ENCODE data around the gene ISCA1. TPM values are rescaled to one million over a fixed set of nuclear protein-coding genes. Genes with fewer than 3 reads are reported as not detected.

The ISCA1 gene
- total and polyA plus RNA-seq, 10 of the 15 experiments (the other 5 are each of a cell fraction or from before 2014, with no cell fraction given) = 8.9 to 36.0 (median 24.2) TPM

DNA sequence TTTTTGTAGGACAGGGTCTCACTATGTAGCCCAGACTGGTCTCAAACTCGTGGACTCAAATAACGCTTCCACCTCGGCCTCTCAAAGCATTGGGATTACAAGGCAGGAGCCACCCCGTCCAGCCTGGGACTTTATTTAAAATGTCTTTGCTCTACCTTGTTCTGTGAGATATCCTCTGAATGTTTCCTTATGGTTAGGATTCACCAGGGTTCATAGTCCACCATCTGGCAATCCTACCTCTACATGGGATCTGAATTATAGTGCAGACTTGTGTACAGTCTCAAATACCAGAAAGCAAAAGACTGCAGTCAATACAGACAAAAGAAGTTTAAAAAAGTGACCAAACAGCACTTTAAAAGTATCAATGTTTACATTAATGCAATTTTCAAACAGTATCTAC lies 10.1 kb downstream of the ISCA1 start:
- Histone ChIP-seq H3K4me1 (ENCODE audit: control insufficient read depth, insufficient read depth, low read length) (no peaks in the 10 kb centered on the region), H3K36me3 (ENCODE audit: control insufficient read depth in 2 of 2, insufficient read depth in 2 of 2, low read length in 1 of 2) (peaks cover 0 to 8% of the 10 kb centered on the region in 2 experiments; a peak in 1 of 4 replicates), H3K4me2 (ENCODE audit: control insufficient read depth, insufficient read depth) (no peak overlapping the region), H4K20me1 (ENCODE audit: control insufficient read depth, insufficient read depth) (no peaks in the 10 kb centered on the region), H3K9me3 (replicated peaks; ENCODE audit: control insufficient read depth, insufficient read depth, low read length) (no peaks in the 10 kb centered on the region; the same call in 2 of the 3 replicates), H2AFZ (ENCODE audit: control insufficient read depth, low read depth, low read length) (no peak overlapping the region), H3K27me3 (replicated peaks in 1 of 2; ENCODE audit: control insufficient read depth in 2 of 2, insufficient read depth in 2 of 2, low read length in 1 of 2) (no peaks in the 10 kb centered on the region), H3K4me3 (no peak overlapping the region), H3K79me2 (ENCODE audit: control insufficient read depth, insufficient read depth, low read length) (peaks cover 3% of the 10 kb centered on the region), H3K9ac (ENCODE audit: control insufficient read depth, insufficient read depth, low read length) (no peak overlapping the region), H3K27ac (ENCODE audit: control insufficient read depth, insufficient read depth) (no peak overlapping the region)
- in situ Hi-C loops (cut with MboI) (no loop called here), intact Hi-C loops (cut with micrococcal nuclease; ENCODE audit: unreplicated experiment) (no loop called here)
- CTCF ChIA-PET = no interaction called here
- SMC1A ChIA-PET (ENCODE audit: uncharacterized antibody, unreplicated experiment) = no interaction called here
- no TSS peak for BruUV-seq (replicated peaks)
- TF ChIP-seq YBX1 (IDR thresholded peaks at IDR 0.05) = no peak
- 95% methylated on average over 4 of the region's 4 CpGs for WGBS (ENCODE audit: insufficient coverage, insufficient replicate concordance, low lambda C conversion rate, missing lambda C conversion rate)
- POLR2A ChIA-PET = no interaction called here
- RAD21 ChIA-PET (ENCODE audit: unreplicated experiment) = no interaction called here
- FAIRE-seq (no peak), DNase-seq (ENCODE audit: low read depth, low spot score) (no peak), ATAC-seq (no peak)

DNA sequence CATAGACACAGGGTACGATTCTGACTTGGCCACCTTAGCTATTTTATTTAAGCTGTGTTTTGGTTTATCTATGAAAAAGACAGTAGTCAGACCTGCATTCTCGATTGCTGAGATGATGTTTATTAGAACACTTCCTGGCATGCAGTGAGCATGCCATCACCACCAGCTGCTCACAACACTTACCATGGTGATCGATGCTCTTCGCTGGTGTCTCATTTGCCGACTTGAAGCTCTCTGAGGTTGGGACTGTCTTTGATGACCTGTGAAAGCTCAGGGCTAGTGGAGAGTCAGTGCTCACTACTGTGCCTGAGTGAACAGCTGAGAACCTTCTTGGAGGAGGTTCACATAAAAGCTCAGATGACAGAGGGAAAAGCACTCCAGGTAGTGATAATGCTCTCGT lies 18.5 kb downstream of the ISCA1 start:
- Histone ChIP-seq H3K79me2 (ENCODE audit: control insufficient read depth, insufficient read depth, low read length) (no peaks in the 10 kb centered on the region), H4K20me1 (ENCODE audit: control insufficient read depth, insufficient read depth) (no peaks in the 10 kb centered on the region), H2AFZ (ENCODE audit: control insufficient read depth, low read depth, low read length) (no peak overlapping the region), H3K9me3 (replicated peaks; ENCODE audit: control insufficient read depth, insufficient read depth, low read length) (no peaks in the 10 kb centered on the region), H3K4me1 (ENCODE audit: control insufficient read depth, insufficient read depth, low read length) (no peaks in the 10 kb centered on the region), H3K27ac (ENCODE audit: control insufficient read depth, insufficient read depth) (no peak overlapping the region), H3K4me2 (ENCODE audit: control insufficient read depth, insufficient read depth) (no peak overlapping the region), H3K4me3 (no peak overlapping the region), H3K9ac (ENCODE audit: control insufficient read depth, insufficient read depth, low read length) (no peak overlapping the region), H3K27me3 (replicated peaks in 1 of 2; ENCODE audit: control insufficient read depth in 2 of 2, insufficient read depth in 2 of 2, low read length in 1 of 2) (no peaks in the 10 kb centered on the region), H3K36me3 (ENCODE audit: control insufficient read depth in 2 of 2, insufficient read depth in 2 of 2, low read length in 1 of 2) (peaks cover 0 to 1% of the 10 kb centered on the region in 2 experiments; a peak in 2 of 4 replicates)
- in situ Hi-C loops (cut with MboI) (no loop called here), intact Hi-C loops (cut with micrococcal nuclease; ENCODE audit: unreplicated experiment) (no loop called here)
- DNase-seq (ENCODE audit: low read depth, low spot score) = no peak
- no peak for FAIRE-seq
- 98% methylated on average over 6 of the region's 6 CpGs for WGBS (ENCODE audit: insufficient coverage, insufficient replicate concordance, low lambda C conversion rate, missing lambda C conversion rate)
- SMC1A ChIA-PET (ENCODE audit: uncharacterized antibody, unreplicated experiment) = interaction anchor here (0.9 to 1.3 kb wide), 2 partner anchors 10 to 11 kb away, joined by 3 to 4 read pairs; no protein-coding TSS in a partner anchor
- POLR2A ChIA-PET = no interaction called here
- no peak for ATAC-seq
- RAD21 ChIA-PET (ENCODE audit: unreplicated experiment) = interaction anchor here (0.7 kb wide), 1 partner anchor 62 kb away, joined by 3 read pairs; no protein-coding TSS in a partner anchor
- no TSS peak for BruUV-seq (replicated peaks)
- CTCF ChIA-PET = interaction anchor here (1.0 to 2.6 kb wide), 3 partner anchors 10 to 62 kb away, joined by 3 to 8 read pairs (median 4); no protein-coding TSS in a partner anchor
- no peak for TF ChIP-seq SUPT20H (IDR thresholded peaks at IDR 0.05; ENCODE audit: borderline replicate concordance, control insufficient read depth, low read depth, low read length)
- no peak for TF ChIP-seq TCF3 (IDR thresholded peaks at IDR 0.05; ENCODE audit: borderline replicate concordance, insufficient read depth, low read depth, low read length)
- TF ChIP-seq JUND (IDR thresholded peaks at IDR 0.05; ENCODE audit: low read depth, low read length) = no peak
- TF ChIP-seq BCL11A (IDR thresholded peaks at IDR 0.05; ENCODE audit: low read depth, low read length) = no peak
- TF ChIP-seq JUNB (IDR thresholded peaks at IDR 0.05) = no peak
- no peak for TF ChIP-seq E2F8 (IDR thresholded peaks at IDR 0.05; ENCODE audit: low read depth, partially characterized antibody)
- TF ChIP-seq NR2C2 (IDR thresholded peaks at IDR 0.05; ENCODE audit: borderline replicate concordance, control insufficient read depth, insufficient read length, low read depth) = no peak
- TF ChIP-seq, protein P1, sequence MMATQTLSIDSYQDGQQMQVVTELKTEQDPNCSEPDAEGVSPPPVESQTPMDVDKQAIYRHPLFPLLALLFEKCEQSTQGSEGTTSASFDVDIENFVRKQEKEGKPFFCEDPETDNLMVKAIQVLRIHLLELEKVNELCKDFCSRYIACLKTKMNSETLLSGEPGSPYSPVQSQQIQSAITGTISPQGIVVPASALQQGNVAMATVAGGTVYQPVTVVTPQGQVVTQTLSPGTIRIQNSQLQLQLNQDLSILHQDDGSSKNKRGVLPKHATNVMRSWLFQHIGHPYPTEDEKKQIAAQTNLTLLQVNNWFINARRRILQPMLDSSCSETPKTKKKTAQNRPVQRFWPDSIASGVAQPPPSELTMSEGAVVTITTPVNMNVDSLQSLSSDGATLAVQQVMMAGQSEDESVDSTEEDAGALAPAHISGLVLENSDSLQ (IDR thresholded peaks at IDR 0.05) = no peak
- no peak for TF ChIP-seq CTCF (IDR thresholded peaks at IDR 0.05 in 2 of 3, conservative IDR thresholded peaks at IDR 0.05 in 1 of 3; ENCODE audit: control insufficient read depth in 2 of 3, extremely low read depth in 1 of 3, insufficient read depth in 1 of 3, low read depth in 3 of 3, low read length in 3 of 3)

Measured in GM12878 (cell line).